ENCODE measurements around the gene TSPO2. TPM values are rescaled to one million over a fixed set of nuclear protein-coding genes. Genes with fewer than 3 reads are reported as not detected.
"Not testable (repeated sequence)": the region's sequence is repeated elsewhere in the genome, so short reads cannot be mapped to it uniquely, and the experiment has no call there.

Gene TSPO2
- total RNA-seq, 1 experiment from 2014 or later: not detected

- POLR2A ChIA-PET (ENCODE audit: low non-redundant PET): no interaction called here
- CTCF ChIA-PET: no interaction called here
- H3K27ac ChIP-seq (ENCODE audit: low read depth, low read length, poor library complexity, severe bottlenecking): no peak overlapping the region
Observed at GRCh38 chr6:41013466-41014153, 28.7 kb upstream of the TSPO2 start.

DNA sequence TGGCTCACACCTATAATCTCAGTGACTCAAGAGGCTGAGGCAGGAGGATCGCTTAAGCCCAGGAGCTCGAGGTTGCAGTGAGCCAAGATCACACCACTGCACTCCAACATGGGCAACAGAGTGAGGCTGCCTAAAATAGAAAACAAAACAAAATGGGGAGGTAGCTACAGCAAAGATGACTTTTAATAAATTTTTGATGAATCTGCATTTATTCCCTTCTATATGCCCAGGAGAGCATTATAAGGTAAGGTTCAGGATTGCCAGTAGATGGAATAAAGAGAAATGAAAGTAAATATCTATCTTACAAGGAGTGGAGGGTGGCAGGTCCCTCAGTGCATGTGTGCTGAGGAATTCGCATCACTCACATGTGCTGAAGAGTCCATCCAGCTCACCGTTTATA is 27.5 kb upstream of the TSPO2 start:
- BruUV-seq (replicated peaks): no TSS peak
- Histone ChIP-seq H3K4me3 (ENCODE audit: low read depth, low read length, poor library complexity, severe bottlenecking) (no peak overlapping the region), H3K27me3 (replicated peaks; ENCODE audit: insufficient read depth, low read depth, low read length, poor library complexity) (no peaks in the 10 kb centered on the region), H3K9me3 (ENCODE audit: low read depth, low read length, poor library complexity, severe bottlenecking) (no peaks in the 10 kb centered on the region), H3K36me3 (ENCODE audit: insufficient read depth, low read length, poor library complexity, severe bottlenecking) (no peaks in the 10 kb centered on the region), H3K4me1 (ENCODE audit: insufficient read depth, low read length, poor library complexity, severe bottlenecking) (no peaks in the 10 kb centered on the region), H3K27ac (ENCODE audit: low read depth, low read length, poor library complexity, severe bottlenecking) (no peak overlapping the region)
- POLR2A ChIA-PET (ENCODE audit: low non-redundant PET): no interaction called here
- intact Hi-C loops (cut with micrococcal nuclease; ENCODE audit: unreplicated experiment): no loop called here
- no peak for TF ChIP-seq EZH2 (IDR thresholded peaks at IDR 0.05; ENCODE audit: borderline replicate concordance, low read depth, low read length, poor library complexity, severe bottlenecking)
- TF ChIP-seq, protein P1, sequence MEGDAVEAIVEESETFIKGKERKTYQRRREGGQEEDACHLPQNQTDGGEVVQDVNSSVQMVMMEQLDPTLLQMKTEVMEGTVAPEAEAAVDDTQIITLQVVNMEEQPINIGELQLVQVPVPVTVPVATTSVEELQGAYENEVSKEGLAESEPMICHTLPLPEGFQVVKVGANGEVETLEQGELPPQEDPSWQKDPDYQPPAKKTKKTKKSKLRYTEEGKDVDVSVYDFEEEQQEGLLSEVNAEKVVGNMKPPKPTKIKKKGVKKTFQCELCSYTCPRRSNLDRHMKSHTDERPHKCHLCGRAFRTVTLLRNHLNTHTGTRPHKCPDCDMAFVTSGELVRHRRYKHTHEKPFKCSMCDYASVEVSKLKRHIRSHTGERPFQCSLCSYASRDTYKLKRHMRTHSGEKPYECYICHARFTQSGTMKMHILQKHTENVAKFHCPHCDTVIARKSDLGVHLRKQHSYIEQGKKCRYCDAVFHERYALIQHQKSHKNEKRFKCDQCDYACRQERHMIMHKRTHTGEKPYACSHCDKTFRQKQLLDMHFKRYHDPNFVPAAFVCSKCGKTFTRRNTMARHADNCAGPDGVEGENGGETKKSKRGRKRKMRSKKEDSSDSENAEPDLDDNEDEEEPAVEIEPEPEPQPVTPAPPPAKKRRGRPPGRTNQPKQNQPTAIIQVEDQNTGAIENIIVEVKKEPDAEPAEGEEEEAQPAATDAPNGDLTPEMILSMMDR (conservative IDR thresholded peaks at IDR 0.05; ENCODE audit: low read depth, low read length): no peak
- CTCF ChIA-PET: no interaction called here
- no peak for DNase-seq (ENCODE audit: low spot score)

More at GRCh38 chr6:41013466-41014153, 28.7 kb upstream of the TSPO2 start:
- Histone ChIP-seq H3K27me3 (replicated peaks; ENCODE audit: insufficient read depth, low read depth, low read length, poor library complexity) (no peaks in the 10 kb centered on the region), H3K9me3 (ENCODE audit: low read depth, low read length, poor library complexity, severe bottlenecking) (no peaks in the 10 kb centered on the region), H3K4me1 (ENCODE audit: insufficient read depth, low read length, poor library complexity, severe bottlenecking) (no peaks in the 10 kb centered on the region), H3K36me3 (ENCODE audit: insufficient read depth, low read length, poor library complexity, severe bottlenecking) (no peaks in the 10 kb centered on the region), H3K4me3 (ENCODE audit: low read depth, low read length, poor library complexity, severe bottlenecking) (no peak overlapping the region)
- no TSS peak for BruUV-seq (replicated peaks)
- intact Hi-C loops (cut with micrococcal nuclease; ENCODE audit: unreplicated experiment): no loop called here
- no peak for DNase-seq (ENCODE audit: low spot score)
- TF ChIP-seq, protein P1 (conservative IDR thresholded peaks at IDR 0.05; ENCODE audit: low read depth, low read length): no peak
- no peak for TF ChIP-seq EZH2 (IDR thresholded peaks at IDR 0.05; ENCODE audit: borderline replicate concordance, low read depth, low read length, poor library complexity, severe bottlenecking)

- H3K36me3 ChIP-seq (ENCODE audit: insufficient read depth, low read length, poor library complexity, severe bottlenecking); H3K27ac ChIP-seq (ENCODE audit: low read depth, low read length, poor library complexity, severe bottlenecking); BruUV-seq (replicated peaks); H3K4me1 ChIP-seq (ENCODE audit: insufficient read depth, low read length, poor library complexity, severe bottlenecking); H3K4me3 ChIP-seq (ENCODE audit: low read depth, low read length, poor library complexity, severe bottlenecking); DNase-seq (ENCODE audit: low spot score); H3K27me3 ChIP-seq (replicated peaks; ENCODE audit: insufficient read depth, low read depth, low read length, poor library complexity); intact Hi-C loops (cut with micrococcal nuclease; ENCODE audit: unreplicated experiment); POLR2A ChIA-PET (ENCODE audit: low non-redundant PET); H3K9me3 ChIP-seq (ENCODE audit: low read depth, low read length, poor library complexity, severe bottlenecking); CTCF ChIA-PET: not testable (repeated sequence)
Observed at GRCh38 chr6:41015860-41016259, 26.4 kb upstream of the TSPO2 start.

- Histone ChIP-seq H3K27me3 (replicated peaks; ENCODE audit: insufficient read depth, low read depth, low read length, poor library complexity) (no peaks in the 10 kb centered on the region), H3K9me3 (ENCODE audit: low read depth, low read length, poor library complexity, severe bottlenecking) (no peaks in the 10 kb centered on the region), H3K4me3 (ENCODE audit: low read depth, low read length, poor library complexity, severe bottlenecking) (no peak overlapping the region), H3K36me3 (ENCODE audit: insufficient read depth, low read length, poor library complexity, severe bottlenecking) (no peaks in the 10 kb centered on the region), H3K27ac (ENCODE audit: low read depth, low read length, poor library complexity, severe bottlenecking) (no peak overlapping the region), H3K4me1 (ENCODE audit: insufficient read depth, low read length, poor library complexity, severe bottlenecking) (no peaks in the 10 kb centered on the region)
- intact Hi-C loops (cut with micrococcal nuclease; ENCODE audit: unreplicated experiment): no loop called here
- no TSS peak for BruUV-seq (replicated peaks)
- ChIA-PET CTCF (interaction anchor here (2.4 kb wide), 1 partner anchor 10 kb away, joined by 7 read pairs; no protein-coding TSS in a partner anchor), POLR2A (ENCODE audit: low non-redundant PET) (interaction anchor here (0.8 kb wide), 1 partner anchor 9 kb away, joined by 3 read pairs; no protein-coding TSS in a partner anchor)
- TF ChIP-seq, protein P1 (conservative IDR thresholded peaks at IDR 0.05; ENCODE audit: low read depth, low read length): no peak
- no peak for TF ChIP-seq EZH2 (IDR thresholded peaks at IDR 0.05; ENCODE audit: borderline replicate concordance, low read depth, low read length, poor library complexity, severe bottlenecking)
- no peak for DNase-seq (ENCODE audit: low spot score)
Observed at GRCh38 chr6:41017663-41018062, 24.6 kb upstream of the TSPO2 start.
